Lung (tissue), 12 donors: ENCODE measurements around the gene ENTPD2. TPM values are rescaled to one million over a fixed set of nuclear protein-coding genes. Genes with fewer than 3 reads are reported as not detected.

Experiments
- ATAC-seq: fragments of 200-7000 bp; cut with Tn5 transposase; one replicate; pipeline ENCODE4 v1.9.1; 2020; ENCODE audit warnings: moderate number of reproducible peaks; ENCODE audit not compliant: insufficient read depth, low FRiP score
- DNase-seq, 3 donors: peaks; one replicate each; pipeline ENCODE4 v3.0.0-alpha.2; 2013 to 2017
- H3K27ac ChIP-seq, 2 donors: one replicate each; pipeline ENCODE4 v1.5.1; 2013; ENCODE audit warnings: mild to moderate bottlenecking in 2 of 2, moderate library complexity in 2 of 2, control low read depth in 1 of 2, inconsistent platforms in 1 of 2, low read depth in 1 of 2, low read length in 1 of 2
- H3K27me3 ChIP-seq, 3 donors: one replicate each; pipeline ENCODE4 v1.5.1; 2013; ENCODE audit warnings: low read length in 2 of 3; ENCODE audit not compliant: control insufficient read depth in 3 of 3, insufficient read depth in 3 of 3
- H3K36me3 ChIP-seq, 4 donors: one replicate each; pipeline ENCODE4 v1.5.1; 2013; ENCODE audit warnings: low read length in 4 of 4, mild to moderate bottlenecking in 1 of 4, moderate library complexity in 1 of 4; ENCODE audit not compliant: control insufficient read depth in 4 of 4, insufficient read depth in 4 of 4
- H3K4me1 ChIP-seq, 5 donors: one replicate each; pipeline ENCODE4 v1.5.1; 2013; ENCODE audit warnings: low read length in 5 of 5, mild to moderate bottlenecking in 2 of 5, moderate library complexity in 1 of 5; ENCODE audit not compliant: control insufficient read depth in 5 of 5, insufficient read depth in 5 of 5
- H3K4me3 ChIP-seq: one replicate; pipeline ENCODE4 v1.5.1; 2013; ENCODE audit warnings: mild to moderate bottlenecking, control low read depth, moderate library complexity
- H3K9ac ChIP-seq, 2 donors: one replicate each; pipeline ENCODE4 v1.5.1; 2013; ENCODE audit warnings: low read length in 2 of 2, control low read depth in 1 of 2; ENCODE audit not compliant: insufficient read depth in 1 of 2
- H3K9me3 ChIP-seq, 4 donors: one replicate each; pipeline ENCODE4 v1.5.1; 2013; ENCODE audit warnings: low read length in 3 of 4, mild to moderate bottlenecking in 1 of 4, moderate library complexity in 1 of 4; ENCODE audit not compliant: control insufficient read depth in 4 of 4, insufficient read depth in 3 of 4
- WGBS, 2 donors: extraction: QIAGEN DNeasy Blood & Tissue Kit; methylation state at CpG; one replicate each; pipeline ENCODE4 v1.1.7; 2013; 5-methylcytosine and 5-hydroxymethylcytosine counted together
- polyA plus RNA-seq, 2 donors: library from polyadenylated mRNA; stranded (reverse); fragments of 200-250 nt; gene quantifications; one replicate each; pipeline ENCODE4 v1.2.1, GENCODE V29; 2013
- total RNA-seq, 2 donors: library from RNA; depleted of rRNA in 1 of 2; stranded (reverse); fragments of >200 nt in 1 of 2; gene quantifications; one replicate each; pipeline ENCODE4 v1.2.1, GENCODE V29; 2014 to 2021
- TF ChIP-seq, protein P1 (sequence below): IDR thresholded peaks from 2 replicates; pipeline ENCODE4 v1.5.1; 2012; ENCODE audit warnings: mild to moderate bottlenecking; ENCODE audit errors: control extremely low read depth, extremely low read depth
- donor health status: control.
- donor health status: control.
- donor health status: Bipolar disorder and iron deficiency.
- donor health status: healthy.
- donor health status: DM: yes; HTN: yes; CAD: no.

The ENTPD2 gene
- total and polyA plus RNA-seq, 4 donors = 0.39 to 3.2 (median 1.2) TPM

DNA sequence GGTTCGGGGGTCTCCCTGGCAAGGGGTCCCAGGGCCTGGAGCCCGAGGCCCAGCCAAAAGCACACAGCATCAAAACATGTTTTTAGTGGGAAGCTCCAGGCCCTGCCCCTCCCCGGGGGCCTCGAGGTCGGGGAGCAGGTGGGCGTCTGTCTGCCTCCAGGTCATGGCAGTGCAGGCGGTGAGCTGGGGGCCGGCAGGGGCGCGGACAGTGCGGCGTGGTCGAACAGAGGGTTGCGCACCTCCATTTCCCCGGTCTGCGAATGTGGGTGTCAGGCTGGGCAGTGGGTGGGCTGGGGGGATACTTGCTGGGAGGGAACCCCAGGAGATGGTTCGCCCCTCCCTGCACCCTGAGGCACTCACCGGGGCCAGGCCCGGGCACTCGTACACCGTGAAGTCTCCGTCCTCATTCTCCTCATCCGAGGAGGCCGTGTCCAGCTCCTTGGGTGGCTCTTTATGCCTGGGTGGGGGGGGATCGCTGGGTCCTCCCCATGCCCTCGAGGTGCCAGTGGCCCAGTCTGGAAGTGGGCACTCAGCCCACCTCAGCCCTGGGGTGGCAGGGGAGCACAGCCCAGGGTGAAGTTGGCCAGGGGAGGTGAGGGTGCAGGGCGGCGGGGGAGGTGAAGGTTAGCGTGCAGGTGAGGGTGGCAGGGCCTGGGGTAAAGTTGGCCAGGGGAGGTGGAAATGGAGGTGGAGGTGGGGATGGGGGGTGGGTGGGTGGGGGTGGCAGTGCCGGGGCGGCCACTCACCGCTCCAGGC lies 14.1 kb downstream of the ENTPD2 start:
- Histone ChIP-seq H3K27me3 (peaks cover 0 to 10% (median 4%) of the 10 kb centered on the region in 3 donors), H3K4me1 (peaks cover 0 to 17% (median 0%) of the 10 kb centered on the region in 5 donors), H3K4me3 (no peak overlapping the region), H3K9ac (no peak overlapping the region), H3K9me3 (no peaks in the 10 kb centered on the region), H3K36me3 (peaks cover 0 to 15% (median 0%) of the 10 kb centered on the region in 4 donors), H3K27ac (no peak overlapping the region)
- 92 to 93% methylated on average over 30 to 32 of the region's 32 CpGs for WGBS, 2 donors
- no peak for ATAC-seq
- TF ChIP-seq, protein P1, sequence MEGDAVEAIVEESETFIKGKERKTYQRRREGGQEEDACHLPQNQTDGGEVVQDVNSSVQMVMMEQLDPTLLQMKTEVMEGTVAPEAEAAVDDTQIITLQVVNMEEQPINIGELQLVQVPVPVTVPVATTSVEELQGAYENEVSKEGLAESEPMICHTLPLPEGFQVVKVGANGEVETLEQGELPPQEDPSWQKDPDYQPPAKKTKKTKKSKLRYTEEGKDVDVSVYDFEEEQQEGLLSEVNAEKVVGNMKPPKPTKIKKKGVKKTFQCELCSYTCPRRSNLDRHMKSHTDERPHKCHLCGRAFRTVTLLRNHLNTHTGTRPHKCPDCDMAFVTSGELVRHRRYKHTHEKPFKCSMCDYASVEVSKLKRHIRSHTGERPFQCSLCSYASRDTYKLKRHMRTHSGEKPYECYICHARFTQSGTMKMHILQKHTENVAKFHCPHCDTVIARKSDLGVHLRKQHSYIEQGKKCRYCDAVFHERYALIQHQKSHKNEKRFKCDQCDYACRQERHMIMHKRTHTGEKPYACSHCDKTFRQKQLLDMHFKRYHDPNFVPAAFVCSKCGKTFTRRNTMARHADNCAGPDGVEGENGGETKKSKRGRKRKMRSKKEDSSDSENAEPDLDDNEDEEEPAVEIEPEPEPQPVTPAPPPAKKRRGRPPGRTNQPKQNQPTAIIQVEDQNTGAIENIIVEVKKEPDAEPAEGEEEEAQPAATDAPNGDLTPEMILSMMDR = no peak
- DNase-seq = no peak

DNA sequence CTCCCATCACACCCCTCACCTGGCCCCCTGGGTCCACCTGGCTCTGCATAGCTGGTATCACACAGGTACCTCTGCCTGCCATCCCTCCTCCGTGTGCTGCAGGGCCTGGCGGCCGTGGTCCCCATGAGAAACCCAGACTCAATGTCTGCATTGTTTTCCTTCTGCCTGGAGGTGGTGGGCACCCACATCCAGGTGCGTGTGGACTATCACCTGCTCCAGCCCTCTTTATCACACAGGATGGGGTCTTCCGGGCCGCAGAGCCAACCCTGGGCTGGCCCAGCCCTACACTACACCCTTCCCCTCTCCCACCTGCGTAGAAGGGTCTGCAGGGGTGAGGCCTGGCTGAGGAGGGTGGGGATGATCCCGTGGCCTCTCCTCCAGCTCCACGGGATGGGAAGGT lies 14.9 kb downstream of the ENTPD2 start:
- Histone ChIP-seq H3K9me3 (no peaks in the 10 kb centered on the region), H3K4me1 (peaks cover 0 to 10% (median 0%) of the 10 kb centered on the region in 5 donors), H3K9ac (no peak overlapping the region), H3K4me3 (no peak overlapping the region), H3K27ac (no peak overlapping the region), H3K27me3 (peaks cover 0 to 1% (median 0%) of the 10 kb centered on the region in 3 donors), H3K36me3 (peaks cover 0 to 15% (median 0%) of the 10 kb centered on the region in 4 donors)
- no peak for ATAC-seq
- no peak for DNase-seq
- WGBS, 2 donors = 85 to 87% methylated on average over 9 of the region's 9 CpGs
- TF ChIP-seq, protein P1 = no peak

DNA sequence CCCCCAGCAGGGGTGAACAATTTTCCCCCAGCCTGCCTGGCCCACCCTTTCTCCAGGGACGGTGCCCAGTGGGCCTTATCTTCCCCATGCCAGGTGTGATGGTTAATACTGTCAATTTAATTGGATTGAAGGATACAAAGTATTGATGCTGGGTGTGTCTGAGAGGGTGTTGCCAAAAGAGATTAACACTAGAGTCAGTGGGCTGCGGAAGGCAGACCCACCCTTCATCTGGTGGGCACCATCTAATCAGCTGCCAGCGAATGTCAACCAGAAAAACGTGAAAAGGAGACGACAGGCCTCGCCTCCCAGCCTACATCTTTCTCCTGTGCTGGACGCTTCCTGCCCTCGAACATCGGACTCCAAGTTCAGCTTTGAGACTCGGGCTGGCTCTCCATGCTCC lies 16.4 kb downstream of the ENTPD2 start:
- Histone ChIP-seq H3K9ac (no peak overlapping the region), H3K27ac (no peak overlapping the region), H3K36me3 (peaks cover 0 to 15% (median 0%) of the 10 kb centered on the region in 4 donors), H3K4me1 (peaks cover 0 to 8% (median 0%) of the 10 kb centered on the region in 5 donors), H3K4me3 (no peak overlapping the region), H3K9me3 (no peaks in the 10 kb centered on the region), H3K27me3 (no peaks in the 10 kb centered on the region)
- ATAC-seq (no peak), DNase-seq (no peak)
- TF ChIP-seq, protein P1 = no peak
- WGBS, 2 donors = 91 to 93% methylated on average over 10 of the region's 10 CpGs
